PC-9 (cell line): ENCODE results near the gene NCK2. TPM values are rescaled to one million over a fixed set of nuclear protein-coding genes. Genes with fewer than 3 reads are reported as not detected.

Source experiments
- BruUV-seq: library from RNA; stranded (reverse); fragments of 400-500 nt; replicated peaks from 2 replicates; lab custom pipeline; 2021; lab: Mats Ljungman, UMichigan
- CTCF ChIA-PET: fragments of 300-600 bp; sonication (Branson Sonifier 250); formaldehyde crosslinking; loops from one replicate; lab custom pipeline; 2022; ENCODE audit warnings: antibody characterized with exemption; lab: Charles Lee
- POLR2A ChIA-PET: fragments of 300-600 bp; sonication (Branson Sonifier 250); formaldehyde crosslinking; loops from one replicate; lab custom pipeline; 2022; ENCODE audit warnings: antibody characterized with exemption; ENCODE audit not compliant: unreplicated experiment; lab: Charles Lee
- DNase-seq, 2 experiments: peaks; one replicate each; pipeline versions ENCODE4 v3.0.0 to v3.0.0-alpha.2; 2015 to 2022; ENCODE audit warnings: mixed read lengths in 1 of 2
- H2AFZ ChIP-seq: fragments of 200-600 bp; sonication (generic); 2 replicates; pipeline ENCODE4 v1.8.1; 2017; ENCODE audit warnings: antibody characterized with exemption
- H3F3A ChIP-seq: fragments of 200-600 bp; sonication (generic); 2 replicates; pipeline ENCODE4 v1.8.1; 2017; ENCODE audit warnings: antibody characterized with exemption, mild to moderate bottlenecking, low read depth; ENCODE audit not compliant: insufficient read depth
- H3K27ac ChIP-seq: fragments of 200-600 bp; sonication (generic); 2 replicates; pipeline ENCODE4 v1.6.1; 2016; ENCODE audit warnings: mixed run types
- H3K27me3 ChIP-seq: fragments of 200-600 bp; sonication (generic); 2 replicates; pipeline ENCODE4 v1.6.1; 2016; ENCODE audit warnings: low read depth, mixed run types; ENCODE audit not compliant: insufficient read depth
- H3K36me3 ChIP-seq: fragments of 200-600 bp; sonication (generic); 2 replicates; pipeline ENCODE4 v1.6.1; 2016; ENCODE audit warnings: low read depth, mixed run types
- H3K4me1 ChIP-seq: fragments of 200-600 bp; sonication (generic); replicated peaks from 2 replicates; pipeline ENCODE4 v1.6.1; 2016; ENCODE audit warnings: mixed run types; ENCODE audit not compliant: insufficient read depth
- H3K4me2 ChIP-seq: fragments of 200-600 bp; sonication (generic); 2 replicates; pipeline ENCODE4 v1.6.1; 2017; ENCODE audit warnings: mixed run types
- H3K4me3 ChIP-seq: fragments of 200-600 bp; sonication (generic); 2 replicates; pipeline ENCODE4 v1.6.1; 2016; ENCODE audit warnings: mixed run types
- H3K79me2 ChIP-seq: fragments of 200-600 bp; sonication (generic); 2 replicates; pipeline ENCODE4 v1.6.1; 2017; ENCODE audit warnings: low read depth, mixed run types
- H3K9me2 ChIP-seq: fragments of 200-600 bp; sonication (generic); 2 replicates; pipeline ENCODE4 v1.8.1; 2017; ENCODE audit warnings: mild to moderate bottlenecking; ENCODE audit not compliant: insufficient read depth
- H3K9me3 ChIP-seq: fragments of 200-600 bp; sonication (generic); 2 replicates; pipeline ENCODE4 v1.8.1; 2016; ENCODE audit warnings: low read depth; ENCODE audit not compliant: insufficient read depth
- H4K20me1 ChIP-seq: fragments of 200-600 bp; sonication (generic); 2 replicates; pipeline ENCODE4 v1.8.1; 2017; ENCODE audit not compliant: insufficient read depth
- EZH2 ChIP-seq: fragments of 200-600 bp; sonication (generic); IDR thresholded peaks from 2 replicates; pipeline ENCODE4 v1.8.0; 2017; ENCODE audit warnings: antibody characterized with exemption, low read depth
- intact Hi-C: fragments of 100-400 bp; cut with micrococcal nuclease; formaldehyde crosslinking; loops from one replicate; pipeline ENCODE4 v1.10.0; 2022; ENCODE audit not compliant: unreplicated experiment
- total RNA-seq: library from RNA; stranded (reverse); gene quantifications from 2 replicates; pipeline ENCODE4 v1.2.3, GENCODE V29; 2021
- TF ChIP-seq, protein P1 (sequence below): fragments of 200-600 bp; sonication (generic); conservative IDR thresholded peaks from 2 replicates; pipeline ENCODE4 v1.6.1; 2017; ENCODE audit warnings: mixed run types, antibody characterized with exemption, mild to moderate bottlenecking, moderate library complexity

NCK2 gene
- total RNA-seq, 1 experiment from 2014 or later = 26.0 TPM

DNA sequence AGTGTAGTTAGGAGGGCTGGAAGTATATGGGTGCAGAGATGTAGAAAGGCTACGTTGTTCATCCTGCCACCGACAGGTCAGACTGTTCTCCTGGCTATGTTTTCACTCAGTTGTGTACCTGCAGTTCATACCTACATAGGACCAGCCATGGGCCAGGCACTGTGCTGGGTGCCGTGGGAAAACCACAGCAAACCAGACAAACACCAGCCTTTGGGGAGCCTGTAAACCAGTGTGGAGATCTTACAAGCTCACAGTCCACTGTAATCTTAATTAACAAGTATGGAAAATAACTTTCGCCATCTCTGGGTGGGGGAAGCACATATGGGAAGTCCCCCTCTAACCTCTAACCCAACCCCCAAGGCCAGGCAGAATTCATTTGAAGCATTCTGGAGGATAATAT, 12.7 kb downstream of the NCK2 start:
- no peaks in the 10 kb centered on the region; the same call in 1 of the 2 replicates for H3K79me2 ChIP-seq
- no peaks in the 10 kb centered on the region for H3K9me2 ChIP-seq
- no peak for TF ChIP-seq EZH2
- TF ChIP-seq, protein P1, sequence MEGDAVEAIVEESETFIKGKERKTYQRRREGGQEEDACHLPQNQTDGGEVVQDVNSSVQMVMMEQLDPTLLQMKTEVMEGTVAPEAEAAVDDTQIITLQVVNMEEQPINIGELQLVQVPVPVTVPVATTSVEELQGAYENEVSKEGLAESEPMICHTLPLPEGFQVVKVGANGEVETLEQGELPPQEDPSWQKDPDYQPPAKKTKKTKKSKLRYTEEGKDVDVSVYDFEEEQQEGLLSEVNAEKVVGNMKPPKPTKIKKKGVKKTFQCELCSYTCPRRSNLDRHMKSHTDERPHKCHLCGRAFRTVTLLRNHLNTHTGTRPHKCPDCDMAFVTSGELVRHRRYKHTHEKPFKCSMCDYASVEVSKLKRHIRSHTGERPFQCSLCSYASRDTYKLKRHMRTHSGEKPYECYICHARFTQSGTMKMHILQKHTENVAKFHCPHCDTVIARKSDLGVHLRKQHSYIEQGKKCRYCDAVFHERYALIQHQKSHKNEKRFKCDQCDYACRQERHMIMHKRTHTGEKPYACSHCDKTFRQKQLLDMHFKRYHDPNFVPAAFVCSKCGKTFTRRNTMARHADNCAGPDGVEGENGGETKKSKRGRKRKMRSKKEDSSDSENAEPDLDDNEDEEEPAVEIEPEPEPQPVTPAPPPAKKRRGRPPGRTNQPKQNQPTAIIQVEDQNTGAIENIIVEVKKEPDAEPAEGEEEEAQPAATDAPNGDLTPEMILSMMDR = no peak
- no peak overlapping the region for H2AFZ ChIP-seq
- no peak overlapping the region for H3K27ac ChIP-seq
- no peaks in the 10 kb centered on the region for H3F3A ChIP-seq
- no peaks in the 10 kb centered on the region for H3K27me3 ChIP-seq
- ChIA-PET POLR2A (no interaction called here), CTCF (no interaction called here)
- no peaks in the 10 kb centered on the region for H3K9me3 ChIP-seq
- 0 out of 2 replicates have a peak, but pooled peaks cover 3% of the 10 kb centered on the region for H3K36me3 ChIP-seq
- no TSS peak for BruUV-seq
- intact Hi-C loops = no loop called here
- H3K4me3 ChIP-seq = no peak overlapping the region
- no peak overlapping the region for H3K4me2 ChIP-seq
- no peaks in the 10 kb centered on the region for H4K20me1 ChIP-seq
- no peaks in the 10 kb centered on the region for H3K4me1 ChIP-seq
- DNase-seq = no peak

DNA sequence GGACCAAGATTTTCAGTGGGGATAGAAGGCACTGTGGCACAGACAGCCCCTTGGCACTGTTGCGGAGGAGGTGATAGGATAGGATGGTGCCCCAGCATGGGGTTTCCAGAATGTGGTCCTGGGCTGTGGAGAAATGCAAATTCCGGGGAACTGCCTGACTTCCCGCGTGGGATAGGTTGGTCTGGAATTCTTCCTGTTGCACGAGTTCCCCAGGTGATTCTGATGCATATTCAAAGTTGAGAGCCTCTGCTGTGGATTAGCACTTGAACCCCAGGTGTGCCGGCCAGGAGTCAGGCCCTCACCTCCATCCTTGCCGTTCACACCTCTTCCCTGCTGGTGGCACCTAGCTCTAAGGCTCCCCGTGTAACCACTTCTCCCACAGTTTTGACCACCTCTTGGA, 15.5 kb downstream of the NCK2 start:
- no peak for DNase-seq
- Histone ChIP-seq H3K79me2 (no peaks in the 10 kb centered on the region; the same call in 1 of the 2 replicates), H3K4me1 (no peaks in the 10 kb centered on the region), H3K4me2 (no peak overlapping the region), H3K4me3 (no peak overlapping the region), H3K9me3 (no peaks in the 10 kb centered on the region), H3K36me3 (no peaks in the 10 kb centered on the region), H3K9me2 (no peaks in the 10 kb centered on the region), H2AFZ (no peak overlapping the region), H3K27me3 (no peaks in the 10 kb centered on the region), H4K20me1 (no peaks in the 10 kb centered on the region), H3F3A (no peaks in the 10 kb centered on the region), H3K27ac (no peak overlapping the region)
- ChIA-PET CTCF (no interaction called here), POLR2A (no interaction called here)
- no peak for TF ChIP-seq EZH2
- TF ChIP-seq, protein P1 = no peak
- BruUV-seq = no TSS peak
- intact Hi-C loops = no loop called here

DNA sequence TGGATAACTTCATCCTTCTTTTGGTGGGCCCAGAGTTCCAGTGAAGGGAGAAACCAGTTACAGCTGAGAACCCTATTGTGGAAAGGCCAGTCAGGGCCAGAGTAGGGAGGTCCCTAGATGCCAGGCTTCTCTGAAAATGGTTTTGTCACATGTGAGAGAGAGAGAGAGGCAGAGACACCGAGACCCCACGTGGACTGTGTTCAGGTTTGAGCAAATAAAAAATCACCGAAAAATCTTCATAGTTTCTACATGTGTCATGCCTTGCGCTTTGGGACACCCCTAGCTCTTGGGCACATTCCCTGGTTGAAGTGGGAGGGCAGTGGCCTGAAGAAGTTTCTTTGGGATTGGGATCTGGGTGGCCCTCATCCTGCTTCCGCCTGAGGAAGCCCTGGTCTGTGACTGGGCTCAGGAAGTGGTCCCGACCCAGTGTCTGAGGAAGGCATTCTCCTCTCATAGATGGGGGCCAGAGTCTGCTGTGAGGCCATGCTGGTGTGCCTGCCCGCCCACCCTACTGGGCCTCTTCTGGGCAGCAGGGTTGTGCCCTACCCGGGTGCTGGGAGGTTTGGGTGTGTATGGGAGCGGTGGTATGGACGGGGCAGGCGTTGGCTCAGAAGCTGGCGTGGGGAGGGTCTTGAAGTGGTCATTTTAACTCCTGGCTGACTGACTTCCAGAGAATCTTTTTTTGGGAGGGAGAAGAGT, 16.1 kb downstream of the NCK2 start:
- H3K27me3 ChIP-seq = no peaks in the 10 kb centered on the region
- no peaks in the 10 kb centered on the region for H4K20me1 ChIP-seq
- BruUV-seq = no TSS peak
- TF ChIP-seq EZH2 = no peak
- TF ChIP-seq, protein P1 = no peak
- H3K9me2 ChIP-seq = no peaks in the 10 kb centered on the region
- H3K4me2 ChIP-seq = no peak overlapping the region
- no peaks in the 10 kb centered on the region for H3K9me3 ChIP-seq
- intact Hi-C loops = no loop called here
- no peak for DNase-seq
- CTCF ChIA-PET = no interaction called here
- H3K27ac ChIP-seq = no peak overlapping the region
- H3K4me3 ChIP-seq = no peak overlapping the region
- H3K36me3 ChIP-seq = no peaks in the 10 kb centered on the region
- POLR2A ChIA-PET = no interaction called here
- no peaks in the 10 kb centered on the region for H3F3A ChIP-seq
- no peaks in the 10 kb centered on the region; the same call in 1 of the 2 replicates for H3K79me2 ChIP-seq
- no peaks in the 10 kb centered on the region for H3K4me1 ChIP-seq
- no peak overlapping the region for H2AFZ ChIP-seq
